ENCODE data around the gene RBPMS2. TPM values are rescaled to one million over a fixed set of nuclear protein-coding genes. Genes with fewer than 3 reads are reported as not detected.

The RBPMS2 gene
- total and polyA plus RNA-seq, 2 donors (not counting 3 experiments of a cell fraction or from before 2014, with no cell fraction given), result 2.3 to 7.8 TPM

- no TSS peak for BruUV-seq (replicated peaks)
- Histone ChIP-seq H3K9ac (replicated peaks; ENCODE audit: extremely low read depth, insufficient read depth, low read length) (no peak overlapping the region), H3K9me3 (replicated peaks; ENCODE audit: control insufficient read depth, insufficient read depth, low read length) (no peaks in the 10 kb centered on the region), H3K4me2 (ENCODE audit: insufficient read depth, low read length) (no peak overlapping the region), H3K36me3 (ENCODE audit: control insufficient read depth in 2 of 2, extremely low read depth in 1 of 2, insufficient read depth in 2 of 2, low read length in 2 of 2) (no peaks in the 10 kb centered on the region), H2AFZ (ENCODE audit: low read depth, low read length) (no peak overlapping the region), H3K27ac (ENCODE audit: insufficient read depth, low read depth, low read length) (no peak overlapping the region), H3K27me3 (ENCODE audit: control insufficient read depth in 2 of 2, insufficient read depth in 2 of 2, low read length in 2 of 2) (peaks cover 0 to 2% of the 10 kb centered on the region in 2 experiments), H3K9me1 (replicated peaks; ENCODE audit: control insufficient read depth, extremely low read depth, insufficient read depth, low read length) (no peaks in the 10 kb centered on the region), H3K4me1 (ENCODE audit: control insufficient read depth, extremely low read depth, insufficient read depth, low read length) (peaks cover 6% of the 10 kb centered on the region), H3K4me3 (replicated peaks in 1 of 3; ENCODE audit: insufficient read depth in 1 of 3, low read depth in 1 of 3, low read length in 3 of 3) (no peak overlapping the region), H4K20me1 (replicated peaks; ENCODE audit: control insufficient read depth, extremely low read depth, insufficient read depth, low read length) (no peaks in the 10 kb centered on the region), H3K79me2 (ENCODE audit: control insufficient read depth, insufficient read depth, low read length) (no peaks in the 10 kb centered on the region)
- TF ChIP-seq MYC (IDR thresholded peaks at IDR 0.05; ENCODE audit: low read depth, low read length), result no peak
- TF ChIP-seq POLR2AphosphoS5 (IDR thresholded peaks at IDR 0.05; ENCODE audit: insufficient read depth, low read depth, low read length), result no peak
- TF ChIP-seq, protein P1, sequence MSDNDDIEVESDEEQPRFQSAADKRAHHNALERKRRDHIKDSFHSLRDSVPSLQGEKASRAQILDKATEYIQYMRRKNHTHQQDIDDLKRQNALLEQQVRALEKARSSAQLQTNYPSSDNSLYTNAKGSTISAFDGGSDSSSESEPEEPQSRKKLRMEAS (IDR thresholded peaks at IDR 0.05; ENCODE audit: insufficient read depth, insufficient read length), result no peak
- TF ChIP-seq GATA2 (IDR thresholded peaks at IDR 0.05; ENCODE audit: insufficient read depth, insufficient read length, low read depth, low read length), result no peak
- no peak for TF ChIP-seq FOS (IDR thresholded peaks at IDR 0.05; ENCODE audit: borderline replicate concordance, insufficient read depth, low read length)
- TF ChIP-seq EZH2 (IDR thresholded peaks at IDR 0.05; ENCODE audit: borderline replicate concordance, low read depth, low read length, severe bottlenecking), result no peak
- no peak for TF ChIP-seq POLR2A (IDR thresholded peaks at IDR 0.05; ENCODE audit: low read depth, low read length)
- TF ChIP-seq, protein P2, sequence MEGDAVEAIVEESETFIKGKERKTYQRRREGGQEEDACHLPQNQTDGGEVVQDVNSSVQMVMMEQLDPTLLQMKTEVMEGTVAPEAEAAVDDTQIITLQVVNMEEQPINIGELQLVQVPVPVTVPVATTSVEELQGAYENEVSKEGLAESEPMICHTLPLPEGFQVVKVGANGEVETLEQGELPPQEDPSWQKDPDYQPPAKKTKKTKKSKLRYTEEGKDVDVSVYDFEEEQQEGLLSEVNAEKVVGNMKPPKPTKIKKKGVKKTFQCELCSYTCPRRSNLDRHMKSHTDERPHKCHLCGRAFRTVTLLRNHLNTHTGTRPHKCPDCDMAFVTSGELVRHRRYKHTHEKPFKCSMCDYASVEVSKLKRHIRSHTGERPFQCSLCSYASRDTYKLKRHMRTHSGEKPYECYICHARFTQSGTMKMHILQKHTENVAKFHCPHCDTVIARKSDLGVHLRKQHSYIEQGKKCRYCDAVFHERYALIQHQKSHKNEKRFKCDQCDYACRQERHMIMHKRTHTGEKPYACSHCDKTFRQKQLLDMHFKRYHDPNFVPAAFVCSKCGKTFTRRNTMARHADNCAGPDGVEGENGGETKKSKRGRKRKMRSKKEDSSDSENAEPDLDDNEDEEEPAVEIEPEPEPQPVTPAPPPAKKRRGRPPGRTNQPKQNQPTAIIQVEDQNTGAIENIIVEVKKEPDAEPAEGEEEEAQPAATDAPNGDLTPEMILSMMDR (IDR thresholded peaks at IDR 0.05; ENCODE audit: extremely low read depth in 1 of 2, insufficient read depth in 1 of 2, low read depth in 1 of 2, low read length in 2 of 2), result no peak
- ChIA-PET CTCF (no interaction called here), POLR2A (no interaction called here)
- no peak for FAIRE-seq
- dilution Hi-C loops (cut with MboI; ENCODE audit: extremely low pct_ligation_motif_present, low sequenced_read_pairs), result no loop called here
- no peak for DNase-seq (ENCODE audit: low read depth, low spot score)
- intact Hi-C loops (cut with micrococcal nuclease), result no loop called here
These were observed 2.4 kb downstream of the RBPMS2 start for GRCh38 chr15:64772964-64773363.

Measured in endothelial cell of umbilical vein (primary cell).